Activated naive CD4-positive, alpha-beta T cell treated with anti-CD3 and anti-CD28 coated beads, Interleukin-2, amount 50 U/mL, for 24 hours (primary cell): ENCODE measurements around the gene KIF4B.
"Not testable (repeated sequence)": the region's sequence is repeated elsewhere in the genome, so short reads cannot be mapped to it uniquely, and the experiment has no call there.

ENCODE experiments used
- H3K27ac Mint-ChIP-seq: one replicate; pipeline ENCODE4 v1.8.0; 2021; ENCODE audit warnings: mild to moderate bottlenecking, mixed read lengths
- H3K27me3 Mint-ChIP-seq: one replicate; pipeline ENCODE4 v1.8.0; 2021; ENCODE audit warnings: mixed read lengths
- H3K36me3 Mint-ChIP-seq: one replicate; pipeline ENCODE4 v1.8.0; 2021; ENCODE audit warnings: mixed read lengths
- H3K4me1 Mint-ChIP-seq: one replicate; pipeline ENCODE4 v1.8.0; 2021; ENCODE audit warnings: mixed read lengths
- H3K4me3 Mint-ChIP-seq: one replicate; pipeline ENCODE4 v1.8.0; 2021; ENCODE audit warnings: mild to moderate bottlenecking, mixed read lengths
- H3K9me3 Mint-ChIP-seq: one replicate; pipeline ENCODE4 v1.8.0; 2021; ENCODE audit warnings: mixed read lengths

Gene KIF4B

DNA sequence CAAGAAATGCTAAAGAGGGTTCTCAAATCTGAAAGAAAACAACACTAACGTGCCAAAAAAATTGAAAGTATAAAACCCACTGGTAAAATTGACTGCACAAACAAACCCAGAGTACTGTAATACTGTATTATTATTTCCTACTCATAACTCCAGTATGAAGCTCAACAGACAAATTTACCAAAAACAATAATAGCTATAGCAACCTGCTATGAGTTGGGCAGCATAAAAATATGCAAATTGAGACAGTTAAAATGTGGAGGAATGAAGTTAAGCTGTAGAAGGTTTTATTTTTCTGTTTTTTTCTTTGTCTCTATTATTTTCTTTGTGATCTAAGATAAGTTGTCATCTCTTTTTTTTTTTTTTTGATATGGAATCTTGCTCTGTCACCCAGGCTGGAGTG lies 15.7 kb downstream of the KIF4B start:
- Mint-ChIP-seq H3K4me1 (no peaks in the 10 kb centered on the region), H3K4me3 (no peak overlapping the region), H3K27me3 (peaks cover 4% of the 10 kb centered on the region), H3K27ac (no peak overlapping the region), H3K36me3 (peaks cover 2% of the 10 kb centered on the region), H3K9me3 (peaks cover 9% of the 10 kb centered on the region)

DNA sequence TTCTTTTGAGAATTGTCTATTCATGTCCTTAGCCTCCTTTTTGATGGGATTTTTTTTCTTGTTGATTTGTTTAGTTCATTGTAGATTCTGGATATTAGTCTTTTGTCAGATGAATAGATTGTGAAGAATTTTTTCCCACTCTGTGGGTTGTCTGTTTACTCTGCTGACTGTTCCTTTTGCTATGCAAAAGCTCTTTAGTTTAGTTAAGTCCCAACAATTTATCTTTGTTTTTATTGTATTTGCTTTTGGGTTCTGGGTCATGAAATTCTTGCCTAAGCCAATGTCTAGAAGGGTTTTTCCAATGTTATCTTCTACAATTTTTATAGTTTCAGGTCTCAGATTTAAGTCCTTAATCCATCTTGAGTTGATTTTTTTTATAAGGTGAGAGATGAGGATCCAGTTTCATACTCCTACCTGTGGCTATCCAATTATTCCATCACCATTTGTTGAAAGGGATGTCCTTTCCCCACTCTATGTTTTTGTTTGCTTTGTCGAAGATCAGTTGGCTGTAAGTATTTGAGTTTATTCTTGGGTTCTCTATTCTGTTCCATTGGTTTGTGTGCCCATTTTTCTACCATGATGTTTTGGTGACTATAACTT lies 20.7 kb downstream of the KIF4B start:
- not testable (repeated sequence) for H3K4me3 Mint-ChIP-seq, H3K27me3 Mint-ChIP-seq, H3K27ac Mint-ChIP-seq, H3K4me1 Mint-ChIP-seq, H3K36me3 Mint-ChIP-seq
- H3K9me3 Mint-ChIP-seq, result peaks cover 11% of the 10 kb centered on the region

DNA sequence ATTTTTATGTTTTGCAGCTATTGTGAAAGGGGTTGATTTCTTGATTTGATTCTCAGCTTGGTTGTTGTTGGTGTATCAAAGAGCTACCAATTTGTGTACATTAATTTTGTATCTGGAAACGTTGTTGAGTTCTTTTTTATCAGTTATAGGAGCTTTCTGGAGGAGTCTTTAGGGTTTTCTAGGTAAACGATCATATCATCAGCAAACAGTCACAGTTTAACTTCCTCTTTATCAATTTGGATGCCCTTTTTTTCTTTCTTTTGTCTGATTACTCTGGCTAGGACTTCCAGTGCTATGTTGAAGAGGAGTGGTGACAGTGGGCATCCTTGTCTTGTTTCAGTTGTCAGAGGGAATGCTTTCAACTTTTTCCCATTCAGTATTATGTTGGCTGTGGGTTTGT lies 21.5 kb downstream of the KIF4B start:
- H3K4me3 Mint-ChIP-seq, H3K4me1 Mint-ChIP-seq, H3K27ac Mint-ChIP-seq, H3K36me3 Mint-ChIP-seq, H3K27me3 Mint-ChIP-seq: not testable (repeated sequence)
- H3K9me3 Mint-ChIP-seq, result peaks cover 11% of the 10 kb centered on the region

DNA sequence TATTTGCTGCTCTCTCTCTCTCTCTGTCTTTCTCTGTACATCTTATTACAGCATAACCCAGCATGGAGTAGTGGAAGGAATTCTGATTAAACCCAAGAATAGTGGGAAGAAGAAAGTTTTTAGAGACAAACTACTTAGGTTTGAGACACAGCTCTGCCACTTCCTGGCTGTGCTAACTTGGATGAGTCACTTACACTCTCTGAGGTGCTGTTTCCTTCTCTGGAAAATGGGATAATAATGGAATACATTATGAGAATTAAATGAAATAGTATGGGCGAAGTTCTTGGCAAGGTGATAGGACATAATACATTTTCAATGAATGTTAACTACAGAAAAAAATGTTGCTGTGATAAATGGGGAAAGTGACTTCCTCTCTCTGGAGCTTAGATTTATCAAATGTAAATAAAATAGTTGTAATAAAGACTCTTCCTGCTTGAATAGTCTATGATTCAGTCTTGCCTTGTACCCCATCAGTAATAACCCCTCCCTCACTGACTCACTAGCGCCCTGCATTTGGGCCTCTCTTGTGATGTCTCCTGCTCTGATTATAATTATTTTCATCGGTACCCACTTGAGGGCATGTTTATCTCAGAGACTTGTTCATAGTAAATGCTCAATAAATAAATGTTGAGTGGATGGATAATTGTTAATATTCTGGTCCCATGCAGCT lies 27.6 kb downstream of the KIF4B start:
- Mint-ChIP-seq H3K9me3 (no peaks in the 10 kb centered on the region), H3K27me3 (peaks cover 24% of the 10 kb centered on the region), H3K4me3 (no peak overlapping the region), H3K36me3 (no peaks in the 10 kb centered on the region), H3K27ac (no peak overlapping the region), H3K4me1 (no peaks in the 10 kb centered on the region)

DNA sequence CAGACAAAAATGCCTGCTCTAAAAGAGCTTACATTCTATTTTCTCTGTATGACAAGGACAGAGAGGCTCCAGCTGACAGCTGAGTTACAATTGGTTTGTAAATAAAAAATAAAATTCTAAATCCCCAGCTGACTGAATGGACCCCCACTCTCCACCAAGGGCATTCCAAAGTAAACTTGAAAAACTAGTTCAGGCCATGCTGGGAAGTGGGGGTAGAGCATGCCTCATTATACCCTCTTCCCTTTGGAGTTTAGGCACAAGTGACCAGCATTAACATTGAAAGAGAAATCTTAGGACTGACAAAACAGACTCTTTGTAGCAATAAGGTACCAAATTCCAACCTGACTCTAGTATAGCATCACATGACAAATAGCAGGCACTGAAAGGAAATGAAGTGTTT lies 31.0 kb downstream of the KIF4B start:
- Mint-ChIP-seq H3K27ac (no peak overlapping the region), H3K36me3 (no peaks in the 10 kb centered on the region), H3K4me1 (no peaks in the 10 kb centered on the region), H3K4me3 (no peak overlapping the region), H3K27me3 (peaks cover 16% of the 10 kb centered on the region), H3K9me3 (no peaks in the 10 kb centered on the region)

DNA sequence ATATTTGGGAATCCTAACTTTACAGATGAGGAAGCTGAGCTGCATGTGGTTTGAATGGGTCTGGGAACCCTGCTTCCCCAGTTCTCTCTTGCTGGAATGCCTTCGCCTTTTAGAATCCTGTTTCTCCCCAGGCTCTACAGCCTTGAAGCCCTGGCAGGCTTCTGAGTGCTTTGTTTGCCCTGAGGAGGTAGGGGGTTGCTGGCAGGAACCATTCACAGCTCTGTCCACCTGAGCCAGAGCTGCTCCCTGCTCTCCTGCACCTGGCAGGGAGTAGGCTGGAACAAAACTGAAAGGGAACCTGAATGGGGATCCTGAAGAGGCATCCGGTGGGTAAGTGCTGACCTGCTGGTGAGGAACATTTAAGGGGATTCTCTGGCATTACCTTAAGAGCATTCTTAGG lies 33.0 kb downstream of the KIF4B start:
- H3K4me1 Mint-ChIP-seq, result no peaks in the 10 kb centered on the region
- H3K27ac Mint-ChIP-seq, result no peak overlapping the region
- no peaks in the 10 kb centered on the region for H3K36me3 Mint-ChIP-seq
- no peaks in the 10 kb centered on the region for H3K9me3 Mint-ChIP-seq
- peaks cover 12% of the 10 kb centered on the region for H3K27me3 Mint-ChIP-seq
- H3K4me3 Mint-ChIP-seq, result no peak overlapping the region

DNA sequence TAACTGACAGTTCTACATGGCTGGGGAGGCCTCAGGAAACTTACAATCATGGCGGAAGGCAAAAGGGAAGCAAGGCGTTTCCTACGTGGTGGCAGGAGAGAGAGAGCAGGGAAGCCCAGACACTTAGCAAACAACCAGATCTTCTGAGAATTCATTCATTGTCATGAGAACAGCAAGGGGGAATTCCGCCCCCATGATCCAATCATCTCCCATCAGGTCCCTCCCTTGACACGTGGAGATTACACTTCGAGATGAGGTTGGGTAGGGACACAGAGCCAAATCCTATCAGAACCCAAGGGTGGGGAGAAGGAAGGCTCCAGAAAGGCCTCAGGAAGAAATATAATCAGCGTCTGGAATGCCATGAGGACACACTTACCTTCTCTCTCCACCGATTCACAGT lies 34.3 kb downstream of the KIF4B start:
- no peak overlapping the region for H3K27ac Mint-ChIP-seq
- H3K4me3 Mint-ChIP-seq, result no peak overlapping the region
- no peaks in the 10 kb centered on the region for H3K36me3 Mint-ChIP-seq
- no peaks in the 10 kb centered on the region for H3K4me1 Mint-ChIP-seq
- H3K9me3 Mint-ChIP-seq, result no peaks in the 10 kb centered on the region
- H3K27me3 Mint-ChIP-seq, result peaks cover 15% of the 10 kb centered on the region

DNA sequence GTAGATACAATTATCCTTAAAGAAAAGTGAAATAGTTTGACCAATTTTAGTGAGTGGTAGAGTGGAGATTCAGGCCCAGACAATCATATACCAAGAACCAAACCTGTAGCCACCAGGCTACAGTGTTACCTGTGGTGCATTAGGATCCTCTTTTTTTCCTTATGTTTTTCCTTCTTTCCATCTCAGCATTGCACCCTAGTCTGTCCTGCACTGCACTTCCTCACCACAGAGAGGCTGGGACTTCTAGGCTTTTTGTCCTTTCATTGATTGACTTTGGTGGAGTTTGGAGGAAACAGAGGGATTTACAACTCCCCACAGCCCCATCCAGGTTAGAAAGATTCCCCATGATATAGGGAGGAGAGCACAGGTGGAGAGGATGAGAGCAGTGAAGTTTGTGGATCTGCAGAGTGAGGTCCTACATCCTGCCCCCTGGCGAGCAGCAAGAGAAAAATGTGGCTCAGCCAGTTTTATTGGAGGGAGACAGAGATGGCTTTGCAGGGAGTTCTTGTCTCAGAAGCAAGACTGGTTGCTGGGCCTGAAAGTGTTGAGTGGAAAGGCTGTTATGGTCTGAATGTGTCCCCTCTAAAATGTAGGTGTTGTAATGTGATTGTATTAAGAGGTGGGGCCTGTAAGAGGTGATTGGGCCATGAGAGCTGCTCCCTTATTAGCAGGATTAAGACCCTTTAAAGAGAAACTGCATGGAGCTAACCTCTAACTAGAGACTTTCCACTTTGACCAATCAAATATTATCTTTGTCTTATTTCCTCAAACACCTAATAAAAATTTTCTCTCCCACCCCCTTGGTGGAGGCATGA lies 36.2 kb downstream of the KIF4B start:
- Mint-ChIP-seq H3K27ac (no peak overlapping the region), H3K4me3 (no peak overlapping the region), H3K36me3 (no peaks in the 10 kb centered on the region), H3K27me3 (peaks cover 10% of the 10 kb centered on the region), H3K9me3 (no peaks in the 10 kb centered on the region), H3K4me1 (no peaks in the 10 kb centered on the region)

DNA sequence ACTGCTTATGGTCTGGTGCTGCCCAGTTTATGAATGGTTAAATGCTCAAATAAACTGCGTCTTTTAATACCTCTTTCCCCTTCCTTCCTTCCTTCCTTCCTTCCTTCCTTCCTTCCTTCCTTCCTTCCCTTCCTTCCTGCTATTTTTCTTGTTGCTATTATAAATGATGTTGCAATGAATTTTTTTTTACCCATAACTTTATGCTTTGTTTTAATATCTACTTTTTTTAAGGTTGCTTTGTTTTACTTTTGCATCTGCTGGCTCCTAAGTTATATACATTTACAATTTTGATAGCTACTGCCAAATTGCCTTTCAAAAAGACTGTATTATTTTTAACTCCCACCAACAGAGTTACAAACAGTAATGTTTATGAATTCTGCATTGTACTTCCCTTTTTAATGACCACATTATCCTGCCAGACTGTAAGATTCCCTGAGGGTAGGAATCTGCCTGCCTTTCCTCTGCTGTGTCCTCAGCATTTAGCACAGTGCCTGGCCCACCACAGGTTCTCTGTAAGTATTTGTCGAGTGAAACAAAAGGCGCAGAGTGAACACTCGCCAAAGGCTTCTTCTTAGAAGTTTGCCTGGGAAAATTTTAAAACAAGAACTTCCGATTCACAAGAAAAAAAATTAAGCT lies 36.9 kb downstream of the KIF4B start:
- Mint-ChIP-seq H3K27ac (no peak overlapping the region), H3K36me3 (no peaks in the 10 kb centered on the region), H3K4me1 (no peaks in the 10 kb centered on the region), H3K9me3 (no peaks in the 10 kb centered on the region), H3K4me3 (no peak overlapping the region), H3K27me3 (peaks cover 12% of the 10 kb centered on the region)

DNA sequence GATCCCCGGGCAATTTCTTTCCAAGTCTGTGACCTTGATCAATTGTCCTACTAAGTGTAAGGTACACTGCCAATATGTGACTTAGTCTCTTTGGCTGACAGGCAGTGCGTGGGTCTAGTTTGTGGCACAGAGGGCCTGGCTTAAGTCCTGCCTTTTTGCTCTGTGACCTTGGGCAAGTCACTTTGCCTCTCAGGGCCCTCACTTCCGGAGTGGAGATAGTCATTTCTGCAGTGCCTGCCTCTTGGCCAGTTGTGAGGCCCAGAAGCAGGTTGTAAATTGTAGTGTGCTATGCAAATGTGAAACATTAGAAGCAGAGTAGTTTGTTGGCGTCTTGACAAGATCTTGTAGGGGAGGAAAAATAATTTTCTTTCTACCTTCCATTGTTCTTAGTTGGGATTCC lies 39.0 kb downstream of the KIF4B start:
- H3K4me3 Mint-ChIP-seq, result no peak overlapping the region
- peaks cover 7% of the 10 kb centered on the region for H3K27me3 Mint-ChIP-seq
- no peaks in the 10 kb centered on the region for H3K9me3 Mint-ChIP-seq
- H3K4me1 Mint-ChIP-seq, result no peaks in the 10 kb centered on the region
- H3K36me3 Mint-ChIP-seq, result no peaks in the 10 kb centered on the region
- H3K27ac Mint-ChIP-seq, result no peak overlapping the region

DNA sequence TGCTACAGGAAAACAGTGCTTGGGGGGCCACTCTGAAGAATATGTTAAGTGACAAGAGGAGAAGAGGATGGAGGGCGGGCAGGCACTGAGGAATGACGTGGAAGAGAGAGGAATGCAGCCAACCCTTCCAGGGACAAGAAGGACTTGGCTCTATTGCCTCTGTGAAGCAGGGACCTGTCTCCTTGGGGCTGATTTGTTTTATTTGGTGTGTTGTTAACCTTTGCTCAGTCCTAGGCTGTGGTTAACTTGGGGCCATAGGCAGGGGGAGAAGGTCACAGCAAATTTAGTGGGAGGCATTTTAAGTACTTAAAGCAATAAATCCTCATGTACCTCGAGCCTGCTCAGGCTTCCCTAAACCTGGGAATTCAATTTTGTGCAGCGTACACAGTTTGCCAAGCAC lies 39.9 kb downstream of the KIF4B start:
- Mint-ChIP-seq H3K4me1 (no peaks in the 10 kb centered on the region), H3K36me3 (no peaks in the 10 kb centered on the region), H3K4me3 (no peak overlapping the region), H3K27me3 (peaks cover 7% of the 10 kb centered on the region), H3K9me3 (no peaks in the 10 kb centered on the region), H3K27ac (no peak overlapping the region)

DNA sequence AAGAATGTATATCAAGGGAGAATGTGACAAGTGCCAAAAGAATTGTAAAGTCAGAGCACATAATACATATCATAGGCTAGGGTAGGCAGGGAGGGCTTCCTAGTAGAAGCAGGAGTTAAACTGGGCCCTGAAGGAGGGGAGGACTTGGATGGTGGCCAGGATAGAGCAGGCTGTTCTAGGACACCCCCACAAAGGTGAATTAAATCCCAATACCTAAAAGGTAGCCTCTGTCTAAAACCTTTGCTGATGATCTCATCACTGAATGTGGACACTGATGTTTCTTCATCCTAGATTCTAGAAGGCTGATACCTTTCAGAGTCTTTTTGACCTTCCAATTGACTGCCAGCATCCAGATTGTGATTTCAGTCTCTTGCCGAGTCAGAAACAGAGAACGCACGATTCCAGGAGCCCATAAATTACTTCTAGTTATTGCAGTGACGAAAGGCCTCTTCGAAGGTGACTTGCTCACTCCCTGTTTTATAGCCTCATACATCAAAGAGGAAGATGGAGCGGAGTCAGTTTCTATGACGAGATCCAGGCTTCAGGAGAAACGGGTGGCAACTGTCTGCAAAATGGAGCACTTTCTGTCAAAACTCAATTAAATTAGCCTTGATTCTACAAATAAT lies 43.2 kb downstream of the KIF4B start:
- Mint-ChIP-seq H3K36me3 (no peaks in the 10 kb centered on the region), H3K27ac (no peak overlapping the region), H3K9me3 (peaks cover 6% of the 10 kb centered on the region), H3K27me3 (peaks cover 7% of the 10 kb centered on the region), H3K4me3 (no peak overlapping the region), H3K4me1 (no peaks in the 10 kb centered on the region)

DNA sequence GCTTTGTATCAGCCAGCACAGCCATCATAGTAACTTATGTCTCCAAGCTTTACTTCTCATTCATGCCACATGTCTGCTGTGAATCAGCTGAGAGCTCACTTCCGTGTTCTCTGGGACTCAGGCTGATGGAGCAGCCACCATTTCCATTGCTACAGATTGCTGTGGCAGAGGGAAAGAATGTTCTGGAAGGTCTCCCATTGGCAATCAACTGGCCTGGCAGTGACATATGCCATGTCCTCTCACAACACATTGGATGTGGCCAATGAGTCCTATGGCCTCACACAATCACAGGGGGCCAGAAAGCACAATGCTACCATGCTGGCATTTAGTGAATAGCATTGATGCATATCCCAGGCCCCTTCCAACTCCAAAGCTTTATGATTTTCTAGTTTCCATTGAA lies 44.1 kb downstream of the KIF4B start:
- Mint-ChIP-seq H3K9me3 (peaks cover 6% of the 10 kb centered on the region), H3K36me3 (no peaks in the 10 kb centered on the region), H3K4me1 (no peaks in the 10 kb centered on the region), H3K27ac (no peak overlapping the region), H3K27me3 (peaks cover 8% of the 10 kb centered on the region), H3K4me3 (no peak overlapping the region)

DNA sequence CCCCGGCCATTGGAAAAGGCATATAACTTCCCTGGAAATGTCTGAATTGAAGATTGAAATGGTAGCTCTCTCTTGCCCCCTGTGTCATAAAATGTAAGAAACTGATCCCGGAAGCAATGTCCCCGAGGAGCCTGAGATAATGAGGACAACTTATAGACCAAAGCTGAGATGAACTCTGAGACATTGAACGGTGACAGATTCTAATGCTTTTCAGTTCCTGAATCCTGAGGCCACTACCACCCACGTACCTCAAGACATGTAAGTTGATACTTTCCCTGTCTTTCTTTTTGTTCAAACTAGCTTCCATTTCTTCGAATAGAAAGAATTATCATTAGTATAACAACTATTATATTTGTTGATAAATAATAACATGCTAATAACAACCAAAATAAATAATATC lies 51.0 kb downstream of the KIF4B start:
- Mint-ChIP-seq H3K4me3 (no peak overlapping the region), H3K27me3 (peaks cover 2% of the 10 kb centered on the region), H3K27ac (no peak overlapping the region), H3K36me3 (no peaks in the 10 kb centered on the region), H3K4me1 (no peaks in the 10 kb centered on the region), H3K9me3 (peaks cover 6% of the 10 kb centered on the region)

DNA sequence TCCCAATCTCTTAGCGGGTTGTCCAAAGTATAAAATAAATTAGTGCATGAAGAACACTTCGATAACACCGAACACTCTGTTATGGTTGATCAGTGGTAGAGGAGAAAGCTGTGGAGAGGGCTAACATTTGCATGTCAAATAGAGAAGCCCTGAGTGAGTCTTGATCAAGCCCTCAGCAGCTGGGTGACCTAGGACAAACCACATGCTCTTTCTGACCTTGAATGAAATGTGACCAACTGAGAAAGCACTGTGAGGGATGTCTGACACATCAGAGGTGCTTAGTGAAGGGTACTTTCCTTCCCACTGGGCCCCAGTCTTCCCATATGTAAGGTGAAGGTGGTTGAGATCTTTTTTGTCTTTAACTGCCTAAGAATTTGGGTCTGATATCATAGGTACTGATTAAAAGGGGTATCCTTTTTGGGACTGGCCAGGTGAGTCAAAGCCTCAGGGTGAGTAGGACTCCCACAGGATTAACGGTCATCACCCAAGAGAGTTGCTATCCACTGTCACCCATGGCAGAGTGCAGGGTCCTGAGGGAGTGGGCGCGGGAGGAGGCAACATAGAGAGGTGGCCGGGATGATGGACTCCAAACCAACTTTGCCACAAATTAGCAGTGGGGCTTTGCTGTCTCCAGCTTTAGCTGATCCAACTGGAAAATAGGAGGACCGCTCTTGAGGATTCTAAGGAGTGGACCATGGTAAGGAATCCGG lies 53.5 kb downstream of the KIF4B start:
- H3K36me3 Mint-ChIP-seq, result no peaks in the 10 kb centered on the region
- no peaks in the 10 kb centered on the region for H3K9me3 Mint-ChIP-seq
- no peak overlapping the region for H3K4me3 Mint-ChIP-seq
- H3K4me1 Mint-ChIP-seq, result no peaks in the 10 kb centered on the region
- no peak overlapping the region for H3K27ac Mint-ChIP-seq
- H3K27me3 Mint-ChIP-seq, result peaks cover 4% of the 10 kb centered on the region
